ENCODE results near the gene FAM168A.

The FAM168A gene

GRCh38 chr11:73465871-73466270, 132.0 kb downstream of the FAM168A start:
- H3K27ac Mint-ChIP-seq (ENCODE audit: low read depth), result no peak overlapping the region
- no peaks in the 10 kb centered on the region for H3K9me3 Mint-ChIP-seq
- peaks cover 3% of the 10 kb centered on the region for H3K36me3 Mint-ChIP-seq (ENCODE audit: insufficient read depth)
- no peaks in the 10 kb centered on the region for H3K27me3 Mint-ChIP-seq
- ATAC-seq (replicated peaks; ENCODE audit: extremely low read depth, poor library complexity, severe bottlenecking) (no peak), DNase-seq (ENCODE audit: low spot score in 2 of 2) (no peak)
- H3K4me3 Mint-ChIP-seq, result no peak overlapping the region
- peaks cover 11% of the 10 kb centered on the region for H3K4me1 Mint-ChIP-seq

- Mint-ChIP-seq H3K27ac (ENCODE audit: low read depth) (no peak overlapping the region), H3K36me3 (ENCODE audit: insufficient read depth) (peaks cover 3% of the 10 kb centered on the region), H3K4me1 (peaks cover 7% of the 10 kb centered on the region), H3K4me3 (no peak overlapping the region), H3K9me3 (no peaks in the 10 kb centered on the region), H3K27me3 (no peaks in the 10 kb centered on the region)
- ATAC-seq (replicated peaks; ENCODE audit: extremely low read depth, poor library complexity, severe bottlenecking) (no peak), DNase-seq (ENCODE audit: low spot score in 2 of 2) (no peak)
These were observed 132.8 kb downstream of the FAM168A start for GRCh38 chr11:73465023-73465675.

GRCh38 chr11:73464347-73464746, 133.6 kb downstream of the FAM168A start:
- ATAC-seq (replicated peaks; ENCODE audit: extremely low read depth, poor library complexity, severe bottlenecking), result no peak
- Mint-ChIP-seq H3K9me3 (no peaks in the 10 kb centered on the region), H3K4me3 (no peak overlapping the region), H3K36me3 (ENCODE audit: insufficient read depth) (peaks cover 3% of the 10 kb centered on the region), H3K4me1 (peaks cover 7% of the 10 kb centered on the region), H3K27ac (ENCODE audit: low read depth) (no peak overlapping the region), H3K27me3 (no peaks in the 10 kb centered on the region)
- DNase-seq (ENCODE audit: low spot score in 2 of 2), result no peak

- ATAC-seq (replicated peaks; ENCODE audit: extremely low read depth, poor library complexity, severe bottlenecking), result no peak
- Mint-ChIP-seq H3K4me1 (peaks cover 7% of the 10 kb centered on the region), H3K27me3 (no peaks in the 10 kb centered on the region), H3K9me3 (no peaks in the 10 kb centered on the region), H3K4me3 (no peak overlapping the region), H3K36me3 (ENCODE audit: insufficient read depth) (peaks cover 3% of the 10 kb centered on the region), H3K27ac (ENCODE audit: low read depth) (no peak overlapping the region)
- DNase-seq (ENCODE audit: low spot score in 2 of 2), result no peak
These were observed 134.6 kb downstream of the FAM168A start for GRCh38 chr11:73463359-73463758.

- no peak for DNase-seq (ENCODE audit: low spot score in 2 of 2)
- Mint-ChIP-seq H3K9me3 (no peaks in the 10 kb centered on the region), H3K4me1 (peaks cover 7% of the 10 kb centered on the region), H3K4me3 (no peak overlapping the region), H3K27me3 (no peaks in the 10 kb centered on the region), H3K36me3 (ENCODE audit: insufficient read depth) (peaks cover 3% of the 10 kb centered on the region), H3K27ac (ENCODE audit: low read depth) (no peak overlapping the region)
- ATAC-seq (replicated peaks; ENCODE audit: extremely low read depth, poor library complexity, severe bottlenecking), result no peak
These were observed 135.9 kb downstream of the FAM168A start for GRCh38 chr11:73461964-73462363.

- no peaks in the 10 kb centered on the region for H3K9me3 Mint-ChIP-seq
- no peak overlapping the region for H3K27ac Mint-ChIP-seq (ENCODE audit: low read depth)
These were observed 136.5 kb downstream of the FAM168A start for GRCh38 chr11:73461335-73461840.

GRCh38 chr11:73458201-73458600, 139.7 kb downstream of the FAM168A start:
- H3K4me3 Mint-ChIP-seq, result no peak overlapping the region
- H3K9me3 Mint-ChIP-seq, result no peaks in the 10 kb centered on the region
- no peak overlapping the region for H3K27ac Mint-ChIP-seq (ENCODE audit: low read depth)
- no peak for ATAC-seq (replicated peaks; ENCODE audit: extremely low read depth, poor library complexity, severe bottlenecking)
- H3K27me3 Mint-ChIP-seq, result no peaks in the 10 kb centered on the region
- peaks cover 7% of the 10 kb centered on the region for H3K4me1 Mint-ChIP-seq
- no peak for DNase-seq (ENCODE audit: low spot score in 2 of 2)
- H3K36me3 Mint-ChIP-seq (ENCODE audit: insufficient read depth), result peaks cover 5% of the 10 kb centered on the region

More at GRCh38 chr11:73461335-73461840, 136.5 kb downstream of the FAM168A start:
- DNase-seq (ENCODE audit: low spot score in 2 of 2) (no peak), ATAC-seq (replicated peaks; ENCODE audit: extremely low read depth, poor library complexity, severe bottlenecking) (no peak)
- Mint-ChIP-seq H3K4me1 (peaks cover 7% of the 10 kb centered on the region), H3K27me3 (no peaks in the 10 kb centered on the region), H3K36me3 (ENCODE audit: insufficient read depth) (peaks cover 5% of the 10 kb centered on the region), H3K4me3 (no peak overlapping the region)

GRCh38 chr11:73454987-73455386, 142.9 kb downstream of the FAM168A start:
- Mint-ChIP-seq H3K9me3 (no peaks in the 10 kb centered on the region), H3K4me1 (peaks cover 4% of the 10 kb centered on the region), H3K27ac (ENCODE audit: low read depth) (no peak overlapping the region), H3K27me3 (no peaks in the 10 kb centered on the region), H3K4me3 (no peak overlapping the region), H3K36me3 (ENCODE audit: insufficient read depth) (peaks cover 2% of the 10 kb centered on the region)
- DNase-seq (ENCODE audit: low spot score in 2 of 2), result no peak
- no peak for ATAC-seq (replicated peaks; ENCODE audit: extremely low read depth, poor library complexity, severe bottlenecking)

- Mint-ChIP-seq H3K27me3 (no peaks in the 10 kb centered on the region), H3K4me1 (peaks cover 4% of the 10 kb centered on the region), H3K9me3 (no peaks in the 10 kb centered on the region), H3K27ac (ENCODE audit: low read depth) (no peak overlapping the region), H3K4me3 (no peak overlapping the region), H3K36me3 (ENCODE audit: insufficient read depth) (peaks cover 2% of the 10 kb centered on the region)
- DNase-seq (ENCODE audit: low spot score in 2 of 2) (no peak), ATAC-seq (replicated peaks; ENCODE audit: extremely low read depth, poor library complexity, severe bottlenecking) (no peak)
These were observed 144.3 kb downstream of the FAM168A start for GRCh38 chr11:73453562-73453961.

- no peak for ATAC-seq (replicated peaks; ENCODE audit: extremely low read depth, poor library complexity, severe bottlenecking)
- no peaks in the 10 kb centered on the region for H3K27me3 Mint-ChIP-seq
- H3K9me3 Mint-ChIP-seq, result no peaks in the 10 kb centered on the region
- peaks cover 2% of the 10 kb centered on the region for H3K36me3 Mint-ChIP-seq (ENCODE audit: insufficient read depth)
- no peak overlapping the region for H3K4me3 Mint-ChIP-seq
- no peak overlapping the region for H3K27ac Mint-ChIP-seq (ENCODE audit: low read depth)
- DNase-seq (ENCODE audit: low spot score in 2 of 2), result no peak
- H3K4me1 Mint-ChIP-seq, result peaks cover 6% of the 10 kb centered on the region
These were observed 145.2 kb downstream of the FAM168A start for GRCh38 chr11:73452726-73453125.

GRCh38 chr11:73451896-73452295, 146.0 kb downstream of the FAM168A start:
- Mint-ChIP-seq H3K27me3 (no peaks in the 10 kb centered on the region), H3K36me3 (ENCODE audit: insufficient read depth) (peaks cover 2% of the 10 kb centered on the region), H3K27ac (ENCODE audit: low read depth) (no peak overlapping the region), H3K9me3 (no peaks in the 10 kb centered on the region), H3K4me3 (no peak overlapping the region), H3K4me1 (peaks cover 11% of the 10 kb centered on the region)
- DNase-seq (ENCODE audit: low spot score in 2 of 2) (no peak), ATAC-seq (replicated peaks; ENCODE audit: extremely low read depth, poor library complexity, severe bottlenecking) (no peak)

GRCh38 chr11:73446766-73447165, 151.1 kb downstream of the FAM168A start:
- no peaks in the 10 kb centered on the region for H3K27me3 Mint-ChIP-seq
- H3K4me3 Mint-ChIP-seq, result no peak overlapping the region
- DNase-seq (ENCODE audit: low spot score in 2 of 2) (no peak), ATAC-seq (replicated peaks; ENCODE audit: extremely low read depth, poor library complexity, severe bottlenecking) (no peak)
- H3K4me1 Mint-ChIP-seq, result peaks cover 15% of the 10 kb centered on the region
- H3K36me3 Mint-ChIP-seq (ENCODE audit: insufficient read depth), result no peaks in the 10 kb centered on the region
- no peak overlapping the region for H3K27ac Mint-ChIP-seq (ENCODE audit: low read depth)
- no peaks in the 10 kb centered on the region for H3K9me3 Mint-ChIP-seq

GRCh38 chr11:73445980-73446379, 151.9 kb downstream of the FAM168A start:
- peaks cover 13% of the 10 kb centered on the region for H3K4me1 Mint-ChIP-seq
- ATAC-seq (replicated peaks; ENCODE audit: extremely low read depth, poor library complexity, severe bottlenecking) (no peak), DNase-seq (ENCODE audit: low spot score in 2 of 2) (no peak)
- H3K9me3 Mint-ChIP-seq, result no peaks in the 10 kb centered on the region
- no peak overlapping the region for H3K27ac Mint-ChIP-seq (ENCODE audit: low read depth)
- no peaks in the 10 kb centered on the region for H3K36me3 Mint-ChIP-seq (ENCODE audit: insufficient read depth)
- no peaks in the 10 kb centered on the region for H3K27me3 Mint-ChIP-seq
- H3K4me3 Mint-ChIP-seq, result no peak overlapping the region

Data from central memory CD8-positive, alpha-beta T cell (primary cell).